NCI-H82 (cell line): ENCODE results near the gene HES6.

ENCODE experiments used
- DNase-seq: peaks from one replicate; lab custom pipeline; 2025; lab: John Stamatoyannopoulos, UW

HES6 gene

DNA sequence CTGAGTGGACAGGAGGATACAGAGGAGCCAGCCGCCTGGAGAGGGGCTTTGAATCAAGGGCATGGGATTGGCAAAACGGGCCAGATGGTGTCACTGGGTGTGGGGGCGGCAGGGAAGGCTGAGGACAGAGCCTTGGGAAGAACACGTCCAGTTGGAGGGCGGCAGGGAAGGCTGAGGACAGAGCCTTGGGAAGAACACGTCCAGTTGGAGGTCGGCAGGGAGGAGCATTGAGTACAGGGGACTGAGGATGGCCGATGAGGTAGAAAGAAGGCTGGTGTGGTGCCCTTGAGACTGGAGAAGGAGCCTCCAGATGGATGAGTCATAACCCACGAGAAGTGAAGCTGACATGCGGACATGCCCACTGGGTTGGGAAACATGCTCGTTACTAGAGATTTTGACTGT lies 4.5 kb downstream of the HES6 start:
- DNase-seq = peak; percentile 73

DNA sequence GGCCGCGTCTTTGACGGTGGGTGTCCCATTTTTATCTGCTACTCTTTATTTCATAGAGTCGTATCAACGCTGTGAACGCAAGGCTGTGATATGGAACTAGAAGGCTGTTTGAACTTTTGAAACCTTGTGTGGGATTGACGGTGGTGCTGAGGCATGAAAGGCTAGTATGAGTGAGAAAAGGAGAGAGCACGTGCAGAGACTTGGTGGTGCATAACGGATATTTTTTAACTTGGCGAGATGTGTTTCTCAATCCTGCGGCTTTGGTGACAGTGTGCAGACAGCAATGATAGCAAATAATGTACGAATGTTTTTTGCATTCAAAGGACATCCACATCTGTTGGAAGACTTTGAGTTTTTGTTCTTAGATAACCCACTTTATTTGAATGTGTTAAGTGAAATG lies 6.2 kb downstream of the HES6 start:
- DNase-seq = no peak

DNA sequence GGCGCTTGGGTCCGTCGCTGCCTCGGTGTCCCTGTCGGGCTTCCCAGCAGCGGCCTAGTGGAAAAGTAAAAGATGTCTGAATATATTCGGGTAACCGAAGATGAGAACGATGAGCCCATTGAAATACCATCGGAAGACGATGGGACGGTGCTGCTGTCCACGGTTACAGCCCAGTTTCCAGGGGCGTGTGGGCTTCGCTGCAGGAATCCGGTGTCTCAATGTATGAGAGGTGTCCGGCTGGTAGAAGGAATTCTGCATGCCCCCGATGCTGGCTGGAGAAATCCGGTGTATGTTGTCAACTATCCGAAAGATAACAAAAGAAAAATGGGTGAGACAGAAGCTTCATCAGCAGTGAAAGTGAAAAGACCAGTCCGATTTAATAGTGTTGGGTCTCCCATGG lies 8.0 kb downstream of the HES6 start:
- DNase-seq = no peak

DNA sequence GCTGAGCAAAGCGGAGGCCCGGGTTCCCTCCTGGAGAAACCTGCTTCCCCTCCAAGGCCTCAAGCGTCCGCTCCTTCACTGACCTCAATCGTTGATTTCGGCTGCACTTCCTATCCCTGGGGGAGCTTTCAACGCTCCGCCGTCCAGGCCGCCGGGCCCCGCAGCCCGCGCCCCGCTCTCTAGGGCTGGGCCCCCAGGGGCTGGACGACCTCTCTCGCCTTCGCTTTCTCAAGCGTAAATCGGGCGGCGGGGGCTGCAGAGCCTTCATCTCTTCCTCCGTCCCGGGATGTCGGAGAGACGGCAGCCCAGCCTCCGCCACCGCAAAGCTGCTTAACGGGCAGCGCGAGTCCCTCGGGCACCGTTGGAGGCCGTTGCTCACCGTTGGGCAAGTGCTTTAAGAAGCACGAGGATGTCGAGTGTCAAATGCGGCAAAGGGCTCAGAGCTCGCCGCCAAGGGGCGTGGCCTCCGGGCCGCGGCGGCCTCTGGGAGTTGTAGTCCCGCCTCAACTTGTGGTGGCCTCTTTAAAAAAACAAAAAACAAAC lies 8.5 kb downstream of the HES6 start:
- DNase-seq = no peak

DNA sequence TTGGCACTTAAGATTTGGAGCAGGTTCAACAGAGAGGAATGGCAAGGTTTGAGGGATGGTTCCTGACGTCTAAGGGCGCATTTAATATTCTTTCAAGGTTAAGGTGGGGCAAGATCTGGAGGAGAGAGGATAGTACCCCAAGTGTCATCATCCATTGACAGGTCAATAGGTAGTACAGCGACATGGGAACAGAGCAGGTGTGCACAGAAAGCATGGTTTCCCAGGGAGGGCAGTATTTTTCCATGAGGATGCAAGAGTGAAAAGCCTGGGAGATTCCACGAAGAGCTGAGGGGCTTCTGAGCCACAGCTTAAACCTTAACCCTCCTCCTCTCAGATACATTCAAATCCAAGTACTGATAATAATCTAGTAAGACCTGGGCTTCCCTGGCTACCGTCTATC lies 9.1 kb downstream of the HES6 start:
- no peak for DNase-seq

DNA sequence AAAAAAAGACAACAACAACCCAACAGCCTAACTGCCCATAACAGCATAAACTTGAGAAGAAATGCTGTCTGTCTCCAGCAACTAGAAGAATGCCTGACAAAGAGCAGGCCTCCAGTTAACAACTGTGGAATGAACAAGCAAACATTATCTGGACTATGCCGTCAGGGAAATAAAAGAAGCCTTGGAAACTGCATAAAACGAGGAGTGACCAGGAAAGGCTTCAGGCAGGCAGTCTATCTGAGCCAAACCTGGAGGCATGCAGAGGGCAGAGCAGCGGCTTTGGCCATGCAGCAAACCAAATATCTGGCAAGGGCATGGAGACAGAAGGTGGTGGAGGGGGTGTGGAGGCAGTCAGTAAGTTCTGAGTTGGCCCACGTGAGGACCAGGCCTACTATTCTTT lies 11.1 kb downstream of the HES6 start:
- DNase-seq = no peak

DNA sequence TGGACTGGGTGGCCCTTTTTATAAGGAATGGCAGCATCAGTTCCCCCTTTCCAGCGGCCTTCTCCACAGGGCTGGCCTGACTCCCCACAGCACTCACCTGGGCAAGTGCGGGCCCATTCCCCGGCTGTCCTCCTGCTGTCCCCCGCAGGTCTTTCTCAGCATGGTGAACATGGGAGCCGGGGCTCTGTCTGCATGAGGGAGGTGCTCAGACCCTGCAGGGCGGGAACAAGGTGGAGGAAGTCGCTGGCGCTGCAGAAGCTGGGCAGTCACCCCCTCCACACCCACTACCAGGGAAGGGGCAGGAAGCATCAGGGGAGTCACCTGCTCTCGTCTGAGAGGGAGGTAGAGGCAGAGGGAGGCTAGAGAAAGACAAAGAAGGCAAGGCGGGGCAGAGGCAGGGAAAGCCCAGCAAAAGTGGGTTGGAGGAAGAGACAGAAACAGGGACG lies 12.2 kb downstream of the HES6 start:
- no peak for DNase-seq

DNA sequence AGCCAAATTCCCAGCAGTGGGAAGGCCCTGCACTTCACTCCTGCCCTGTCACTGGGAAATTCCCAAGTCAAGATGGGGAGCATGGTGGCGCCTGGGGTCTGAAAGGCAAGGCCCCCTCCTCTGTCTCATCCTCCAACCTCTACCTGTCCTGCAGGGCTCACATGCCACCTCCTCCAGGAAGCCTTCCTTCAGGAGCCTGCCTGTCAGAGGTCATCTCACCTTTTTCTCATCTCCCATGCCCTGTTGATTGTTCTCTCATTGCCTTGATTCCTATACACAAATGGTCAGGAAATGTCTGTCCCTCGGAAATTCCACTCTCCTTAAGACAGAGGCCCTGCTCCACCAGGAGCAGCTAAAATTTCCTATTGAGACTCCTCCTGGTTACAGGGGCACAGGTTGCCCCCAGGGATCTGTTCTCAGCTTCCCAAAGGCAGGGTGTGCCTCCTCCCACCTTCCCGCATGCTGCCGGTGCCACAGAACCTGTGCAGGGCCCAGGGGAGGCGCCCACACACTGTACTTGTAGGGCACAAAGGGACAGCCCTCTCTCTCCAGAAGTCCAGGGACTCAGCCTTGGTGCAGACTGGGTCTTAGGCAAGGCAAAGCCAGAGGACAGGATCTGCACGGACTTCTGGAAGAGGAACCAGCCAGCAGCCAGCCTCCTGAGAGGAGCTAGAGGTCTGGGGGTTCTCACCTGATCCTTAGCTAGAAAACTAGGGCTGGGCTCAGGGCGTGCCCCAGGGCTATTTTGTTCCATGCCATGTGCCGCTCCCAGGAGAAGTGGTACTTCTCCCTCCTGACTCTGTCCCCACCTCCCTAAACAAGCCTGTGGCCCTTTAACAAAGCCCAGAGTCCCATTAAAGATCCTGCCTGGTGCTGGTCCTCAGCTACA lies 12.9 kb downstream of the HES6 start:
- no peak for DNase-seq

DNA sequence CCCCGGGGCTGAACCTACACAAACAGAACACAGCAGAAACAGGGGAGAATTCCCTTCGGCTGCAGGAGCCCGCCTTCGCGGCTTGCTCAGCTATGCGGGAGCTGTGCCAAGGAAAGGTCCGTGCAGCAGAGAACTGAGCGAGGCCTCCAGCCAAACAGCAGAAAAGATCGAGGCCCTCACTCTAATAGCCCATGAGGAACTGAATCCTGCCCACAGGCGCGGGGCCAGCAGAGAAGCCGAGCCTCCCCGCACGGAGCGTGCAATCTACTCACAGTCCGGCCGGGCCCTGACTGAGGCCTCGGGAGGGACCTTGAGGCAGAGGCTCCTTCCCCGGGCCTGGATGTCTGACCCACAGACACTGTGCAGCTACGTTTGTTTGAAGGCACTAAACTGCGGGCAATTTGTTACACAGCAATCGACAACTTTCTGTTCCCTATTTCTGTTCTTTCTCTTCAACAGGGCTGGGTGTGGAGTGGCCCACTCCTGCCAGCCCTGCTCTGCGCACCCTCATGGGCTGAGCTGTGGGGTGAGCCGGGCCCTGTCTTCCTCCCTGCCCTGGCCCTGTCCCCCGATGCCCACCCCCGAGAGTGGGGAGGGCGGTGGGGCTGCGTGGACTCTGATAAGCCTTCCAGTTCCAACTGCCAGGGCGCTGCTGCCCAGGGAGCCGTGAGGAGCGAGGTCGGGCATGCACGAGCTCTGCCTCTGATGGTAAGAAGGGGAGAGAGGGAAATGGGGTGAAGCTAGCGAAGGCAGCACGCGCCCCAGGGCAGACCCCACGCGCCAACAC lies 13.7 kb downstream of the HES6 start:
- no peak for DNase-seq

DNA sequence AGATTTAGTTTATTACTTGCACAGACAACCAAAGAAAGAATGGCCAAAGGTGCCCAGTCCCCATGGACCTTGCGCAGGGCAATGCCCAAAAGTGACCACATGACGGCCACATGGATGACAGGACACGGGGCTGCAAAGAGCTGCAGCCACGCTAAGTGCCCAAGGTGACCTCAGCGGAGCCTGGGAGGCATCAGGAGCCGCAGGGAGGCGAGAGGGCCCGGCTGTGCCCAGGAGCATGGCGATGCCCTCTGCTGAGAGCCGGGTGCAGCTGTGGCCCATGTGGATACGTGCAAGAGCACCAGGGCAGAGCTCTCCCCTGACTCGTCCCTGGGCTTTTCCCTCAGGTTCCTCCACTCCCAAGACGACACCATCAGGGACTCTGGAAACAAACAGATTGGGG lies 14.7 kb downstream of the HES6 start:
- no peak for DNase-seq

DNA sequence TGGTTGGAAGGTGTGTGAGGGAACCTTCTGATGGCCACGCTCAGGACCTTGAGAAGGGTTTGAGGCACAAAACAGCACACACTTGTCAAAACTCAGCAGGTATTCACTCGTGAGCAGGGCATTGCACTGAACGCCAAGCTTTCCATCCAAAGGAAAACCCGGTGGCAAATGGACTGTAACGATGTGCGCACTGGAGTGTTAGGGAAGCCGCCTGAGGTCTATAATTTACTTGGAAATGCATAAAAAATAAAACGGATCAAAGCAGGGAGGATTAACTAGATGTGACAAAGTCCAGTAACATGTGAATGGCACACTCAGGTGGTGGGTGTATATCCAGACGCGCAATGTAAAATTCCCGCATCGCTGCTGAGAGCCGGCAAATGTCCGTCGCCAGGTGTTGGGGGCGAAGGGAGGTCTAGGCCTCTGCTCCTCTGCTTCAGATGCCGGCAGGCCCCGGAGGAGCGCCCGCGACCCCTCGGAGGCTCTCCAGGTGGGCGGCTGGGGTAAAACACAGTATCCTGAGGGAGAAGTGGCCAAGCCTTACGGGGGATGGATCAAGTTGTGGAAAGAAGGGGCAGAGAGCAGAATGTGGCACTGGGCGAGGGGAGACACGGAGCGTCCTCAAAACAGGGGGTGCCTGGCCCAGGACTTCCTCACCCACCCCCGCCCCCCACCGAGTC lies 15.3 kb downstream of the HES6 start:
- no peak for DNase-seq

DNA sequence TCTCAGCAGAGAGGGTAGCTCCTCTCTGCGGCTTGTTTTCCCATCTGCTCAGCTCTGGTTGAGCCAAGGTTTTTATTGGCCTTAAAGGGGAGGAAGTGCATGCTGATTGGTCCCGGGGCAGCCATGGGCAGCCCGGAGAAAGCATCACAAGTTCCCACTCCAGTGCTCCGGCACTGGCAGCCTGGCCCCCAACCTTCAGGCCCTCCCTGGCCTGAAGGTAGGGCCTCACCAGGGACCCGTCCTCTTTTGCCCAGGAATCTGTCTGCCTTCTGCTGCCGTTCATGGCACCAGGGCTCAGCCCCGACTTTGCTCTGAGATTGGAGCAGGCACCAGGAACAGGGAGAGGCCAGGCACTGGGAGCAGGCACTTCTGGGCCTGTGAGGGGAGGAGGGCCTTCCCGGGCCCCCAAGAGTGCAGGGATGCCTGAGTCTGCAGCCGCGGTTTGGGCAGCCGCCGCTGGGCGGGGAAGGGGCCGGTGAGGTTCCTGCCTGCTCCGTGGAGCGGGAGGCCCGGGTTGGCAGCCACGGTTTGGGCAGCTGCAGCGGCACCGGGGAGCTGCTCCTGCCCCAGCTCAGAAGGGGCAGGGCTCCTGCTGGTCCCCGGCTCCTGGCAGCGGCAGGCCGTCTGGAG lies 18.8 kb downstream of the HES6 start:
- DNase-seq = no peak

DNA sequence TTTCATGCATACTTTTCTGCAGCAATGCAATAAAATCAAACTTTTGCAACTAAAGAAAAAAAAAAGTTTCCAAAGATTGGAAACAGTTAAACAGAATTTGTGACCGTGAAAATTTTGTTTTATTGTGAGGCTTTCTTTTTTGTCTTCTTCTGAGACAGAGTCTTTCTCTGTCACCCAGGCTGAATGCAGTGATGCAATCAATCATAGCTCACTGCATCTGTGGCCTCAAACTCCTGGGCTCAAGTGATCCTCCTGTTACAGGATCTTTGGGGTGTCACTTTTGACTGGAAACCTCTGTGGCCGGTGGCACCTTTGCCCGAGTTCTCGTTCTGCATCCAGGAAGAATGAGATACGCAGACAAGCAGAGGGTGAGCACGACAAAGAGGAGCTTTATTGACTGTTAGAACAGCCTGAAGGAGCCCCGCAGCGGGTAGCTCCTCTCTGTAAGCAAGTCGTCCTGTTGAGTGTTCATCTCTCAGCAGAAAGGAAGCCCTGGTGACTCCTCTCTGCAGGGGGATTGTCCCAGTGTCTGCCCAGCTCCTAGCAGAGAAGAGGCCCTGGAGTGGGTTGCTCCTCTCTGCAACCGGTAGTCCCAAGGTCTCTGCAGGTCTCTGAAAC lies 19.5 kb downstream of the HES6 start:
- DNase-seq = no peak

DNA sequence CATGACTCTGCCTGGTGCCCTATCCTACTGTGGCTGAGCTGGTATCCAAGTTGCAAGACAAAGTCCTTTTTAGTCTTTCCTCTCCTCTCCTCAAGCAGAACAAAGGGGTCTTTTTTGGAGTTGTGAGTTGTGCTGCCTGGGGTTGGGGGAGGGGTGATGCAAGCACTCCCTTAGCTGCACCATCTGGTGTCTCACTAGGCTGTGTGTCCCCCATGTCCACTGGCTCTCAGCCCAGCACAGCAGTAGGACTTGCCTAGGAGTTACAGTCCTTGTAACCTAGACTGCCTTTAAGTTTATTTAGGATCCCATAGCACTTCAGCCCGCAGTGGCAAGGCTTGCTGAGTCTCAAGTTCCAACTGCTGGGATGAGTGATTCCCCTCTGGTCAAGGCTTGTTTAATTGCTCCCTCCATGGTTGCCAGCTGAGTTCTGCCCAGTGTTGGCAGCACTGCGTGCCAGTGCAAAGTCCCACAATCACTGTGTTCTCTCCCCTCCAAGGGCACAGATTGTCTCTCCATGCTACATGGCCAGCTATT lies 23.1 kb downstream of the HES6 start:
- peak; percentile 85 for DNase-seq

DNA sequence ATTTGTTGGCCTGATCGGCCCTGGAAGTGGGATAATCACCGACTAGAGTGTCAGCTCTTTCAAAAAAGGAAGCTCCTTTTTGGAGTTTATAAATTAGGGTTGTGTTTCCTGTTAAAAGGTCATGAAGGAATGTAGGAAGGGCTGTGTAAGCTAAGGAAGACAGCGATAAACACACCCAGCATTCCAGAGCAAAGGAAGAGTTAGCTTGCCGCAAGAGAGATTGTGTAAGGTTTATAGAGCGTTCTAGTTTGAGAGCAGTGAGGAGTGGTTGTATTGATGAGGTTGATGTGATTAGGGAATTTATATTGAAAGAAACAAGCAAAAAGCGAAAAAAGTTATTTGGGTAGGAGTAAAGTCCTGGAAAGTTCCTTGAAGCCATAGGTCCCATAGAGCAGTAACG lies 32.8 kb downstream of the HES6 start:
- no peak for DNase-seq

DNA sequence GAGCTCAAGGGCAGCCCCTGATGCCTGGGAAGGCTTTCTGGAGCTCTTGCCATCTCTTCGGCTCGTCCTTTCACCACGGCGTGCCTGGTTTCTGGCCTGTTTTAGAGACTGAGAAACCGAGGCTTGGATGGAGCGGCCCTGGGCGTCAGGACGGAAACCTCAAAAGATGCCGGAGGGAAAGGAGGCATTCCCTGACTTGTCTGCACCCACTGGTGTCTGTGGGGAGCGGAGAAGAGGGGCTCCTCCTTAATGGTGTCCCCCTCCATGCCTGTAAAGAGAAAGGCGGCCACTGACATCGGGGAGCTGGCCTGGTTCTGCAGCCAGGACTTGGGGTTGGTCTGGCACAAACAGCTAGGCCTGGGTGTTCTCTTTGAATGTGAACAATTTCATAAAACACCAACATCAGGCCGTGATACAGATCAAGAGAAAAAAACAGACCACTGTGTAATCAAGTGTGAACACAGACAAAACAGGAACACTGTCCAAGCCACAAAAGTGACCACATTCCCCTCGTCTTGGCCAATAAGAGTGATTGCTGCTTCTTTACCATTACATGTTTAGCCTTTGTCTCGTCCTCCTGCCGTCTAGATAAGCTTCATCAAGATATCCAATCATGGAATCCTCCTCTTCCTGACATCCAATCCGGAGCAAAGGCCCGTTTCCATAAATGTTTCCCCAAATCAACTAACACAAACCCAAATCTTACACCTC lies 35.7 kb downstream of the HES6 start:
- DNase-seq = no peak

DNA sequence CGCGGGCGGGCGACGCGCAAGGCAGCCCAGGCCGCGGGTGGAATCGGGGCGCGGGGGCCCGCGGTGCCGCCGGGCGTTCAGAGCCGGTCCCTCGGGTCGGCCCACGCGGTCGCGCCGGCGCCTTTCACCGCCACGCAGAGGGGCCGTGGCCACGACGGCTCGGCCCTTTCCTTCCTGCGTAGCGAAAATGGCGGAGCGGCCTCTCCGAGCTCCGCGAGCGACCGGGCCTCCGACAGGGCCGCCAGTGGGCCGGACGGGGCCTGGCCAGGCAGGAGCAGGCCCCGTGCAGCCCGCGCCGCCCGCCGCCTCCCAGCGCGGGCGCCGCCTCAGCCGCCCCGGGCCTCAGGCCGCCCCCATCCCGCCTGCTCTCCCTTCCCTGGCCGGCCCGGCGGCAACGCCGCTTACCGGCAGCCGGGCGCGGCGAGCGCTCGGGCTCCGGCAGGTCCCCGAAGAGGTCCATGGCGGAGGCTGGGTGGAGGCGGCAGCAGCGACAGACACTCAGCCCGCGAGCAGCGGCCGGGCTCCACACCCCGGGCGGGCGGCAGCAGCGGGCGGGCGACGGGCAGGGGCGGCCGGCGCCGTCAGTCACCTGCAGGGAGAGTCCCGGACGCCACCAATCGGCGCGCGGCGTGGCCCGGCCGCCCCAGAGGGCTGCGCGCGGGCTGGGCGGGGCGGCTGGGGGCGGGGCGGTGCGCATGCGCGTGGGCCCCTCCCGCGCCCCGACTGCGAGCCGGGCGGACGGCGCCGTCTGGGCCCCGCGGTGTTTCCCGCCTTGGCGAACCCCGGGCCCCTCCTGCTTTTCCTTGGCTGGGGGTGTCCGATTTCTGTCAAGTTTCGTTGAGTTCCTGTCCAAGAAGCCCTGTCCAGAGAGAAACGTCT lies 36.5 kb downstream of the HES6 start, which contains the start of gene ILKAP:
Gene ILKAP (minus strand): TSS at position 602 of the 879 bp plus-strand sequence. CDS start 142 bp downstream, at position 460.
- DNase-seq = peak; percentile 91

DNA sequence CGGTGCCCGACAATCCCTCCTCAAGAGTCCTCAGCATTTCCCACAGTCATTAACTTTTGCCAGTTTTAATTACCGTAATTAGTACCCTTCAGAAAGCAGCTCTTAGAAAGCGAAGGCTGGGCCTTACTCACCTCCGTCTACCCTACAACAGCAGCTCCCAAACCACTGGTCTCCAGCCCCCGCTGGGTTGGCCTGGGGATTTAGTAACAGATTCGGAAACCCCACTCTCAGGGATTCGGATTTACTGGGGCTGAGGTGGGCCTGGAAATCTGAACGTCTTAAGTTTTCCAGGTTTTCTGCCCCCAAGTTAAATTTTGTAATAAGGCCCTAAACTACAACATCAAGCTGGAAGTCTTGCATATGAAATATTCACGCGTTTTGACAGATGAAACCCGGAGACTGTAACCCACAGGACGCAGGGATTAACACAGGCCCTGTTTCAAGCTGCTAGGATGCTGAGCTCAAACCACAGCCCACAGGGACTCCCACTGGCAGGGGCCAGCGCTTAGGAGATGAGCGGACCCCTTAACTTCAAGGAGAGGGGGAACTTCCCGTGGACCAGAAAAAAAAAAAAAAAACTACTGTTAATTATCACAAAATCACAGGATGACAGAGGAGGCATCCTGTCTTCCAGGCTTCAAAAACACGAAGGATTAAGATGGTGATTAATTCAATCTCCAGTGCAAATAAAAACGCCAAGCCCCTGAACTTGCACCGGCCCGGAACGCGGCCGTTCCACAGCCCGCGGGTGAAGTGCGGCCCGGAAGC lies 37.3 kb downstream of the HES6 start:
- DNase-seq = peak; percentile 66

DNA sequence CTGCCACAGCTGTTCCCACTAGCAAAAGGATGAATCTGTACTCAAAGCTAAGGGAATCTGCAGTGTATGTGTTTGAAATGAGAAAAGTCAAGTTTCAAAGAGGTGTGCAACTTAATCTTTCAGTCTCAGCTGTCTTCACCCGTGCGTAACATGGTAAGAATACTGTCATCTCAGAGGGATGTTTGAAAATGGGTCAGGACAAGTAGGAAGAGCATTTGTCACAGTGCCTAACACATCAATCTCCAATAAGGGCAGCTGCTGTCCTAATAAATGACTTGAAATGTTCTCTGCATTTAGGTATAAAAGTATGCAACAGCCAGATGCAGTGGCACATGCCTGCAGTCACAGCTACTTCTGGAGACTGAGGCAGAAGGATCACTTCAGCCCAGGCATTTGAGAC lies 49.4 kb downstream of the HES6 start:
- no peak for DNase-seq
